IMR-90 (cell line): ENCODE measurements around the gene SEC31B. TPM values are rescaled to one million over a fixed set of nuclear protein-coding genes. Genes with fewer than 3 reads are reported as not detected.

Source experiments
- polyA plus RNA-seq, 3 experiments: library from polyadenylated mRNA; depleted of rRNA; stranded (reverse); fragments of >200 nt; gene quantifications; 2 replicates each; pipeline ENCODE4 v1.2.3, GENCODE V29; 2012; ENCODE audit warnings: low replicate concordance in 1 of 3
- total RNA-seq: library from RNA; depleted of rRNA; stranded (reverse); fragments of >200 nt; gene quantifications from 2 replicates; pipeline ENCODE4 v1.2.3, GENCODE V29; 2012; rRNA removed

Gene SEC31B
- total and polyA plus RNA-seq, 2 of the 4 experiments (the other 2 are of a cell fraction) = 1.3 to 8.1 TPM

Other genes starting within 250 kb of the SEC31B start
- 26.0 and 49.4 TPM in 2 replicates for gene BLOC1S2, start 233.2 kb downstream of the SEC31B start, total RNA-seq
- gene BLOC1S2, start 233.2 kb downstream of the SEC31B start, polyA plus RNA-seq (2012; rRNA removed) = 24.3 and 28.9 TPM in 2 replicates
- gene PKD2L1, start 189.6 kb downstream of the SEC31B start, total RNA-seq = not detected in 2 replicates
- gene PKD2L1, start 189.6 kb downstream of the SEC31B start, polyA plus RNA-seq (2012; rRNA removed) = not detected in 2 replicates
- 49.2 and 50.7 TPM in 2 replicates for gene SCD, start 172.6 kb downstream of the SEC31B start, total RNA-seq
- 56.6 and 65.1 TPM in 2 replicates for gene SCD, start 172.6 kb downstream of the SEC31B start, polyA plus RNA-seq (2012; rRNA removed)
- not detected in 2 replicates for gene WNT8B, start 56.9 kb downstream of the SEC31B start, total RNA-seq
- 0.03 TPM in 1 of 2 replicates, not detected in the other for gene WNT8B, start 56.9 kb downstream of the SEC31B start, polyA plus RNA-seq (2012; rRNA removed)
- 98.3 and 99.1 TPM in 2 replicates for gene NDUFB8, start 10.0 kb upstream of the SEC31B start, total RNA-seq
- gene NDUFB8, start 10.0 kb upstream of the SEC31B start, polyA plus RNA-seq (2012; rRNA removed) = 265 and 333 TPM in 2 replicates
- 10.2 and 10.3 TPM in 2 replicates for gene HIF1AN, start 16.1 kb upstream of the SEC31B start, total RNA-seq
- gene HIF1AN, start 16.1 kb upstream of the SEC31B start, polyA plus RNA-seq (2012; rRNA removed) = 6.1 and 10.3 TPM in 2 replicates
- gene PAX2, start 225.7 kb upstream of the SEC31B start, total RNA-seq = not detected in 2 replicates
- not detected in 2 replicates for gene PAX2, start 225.7 kb upstream of the SEC31B start, polyA plus RNA-seq (2012; rRNA removed)